ENCODE results near the gene SNX11. TPM values are rescaled to one million over a fixed set of nuclear protein-coding genes. Genes with fewer than 3 reads are reported as not detected.

The SNX11 gene
- total RNA-seq, 1 experiment from 2014 or later, result 17.4 TPM

DNA sequence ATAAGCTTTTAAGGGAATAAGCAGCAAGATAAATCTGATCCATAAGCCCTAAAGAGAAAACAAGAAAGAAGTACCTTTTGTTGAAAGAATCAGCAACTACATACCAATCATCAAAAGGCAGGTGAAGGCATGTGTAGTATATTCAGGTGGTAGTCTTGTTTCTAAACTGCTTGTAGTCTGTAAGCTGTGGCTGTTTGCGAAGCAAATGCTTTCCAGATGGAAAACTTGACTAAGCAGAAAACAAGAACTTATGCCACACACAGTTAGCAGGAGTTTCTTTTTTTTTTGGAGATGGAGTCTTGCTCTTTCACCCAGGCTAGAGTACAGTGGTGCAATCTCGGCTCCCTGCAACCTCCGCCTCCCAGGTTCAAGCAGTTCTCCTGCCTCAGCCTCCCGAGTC lies 12.0 kb upstream of the SNX11 start:
- no peak for DNase-seq (ENCODE audit: low spot score)

DNA sequence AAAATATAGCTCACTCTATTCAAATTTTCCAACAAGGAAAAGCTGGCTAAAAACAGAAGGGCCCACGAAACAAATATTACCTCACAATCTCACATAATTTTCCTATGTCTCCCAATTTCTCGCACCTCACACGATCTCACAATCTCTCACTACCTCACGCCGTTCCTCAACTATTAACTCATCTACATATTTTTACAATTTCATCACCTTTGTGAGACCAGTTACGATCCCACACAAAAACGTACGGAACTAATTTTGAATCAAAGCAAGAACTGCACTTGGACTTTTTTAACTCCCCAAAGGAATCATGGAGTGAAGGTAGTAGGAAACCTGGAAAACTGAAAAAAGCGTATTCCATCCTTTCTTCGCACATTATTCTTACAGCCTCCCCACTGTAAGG lies 7.4 kb upstream of the SNX11 start:
- DNase-seq (ENCODE audit: low spot score), result no peak

DNA sequence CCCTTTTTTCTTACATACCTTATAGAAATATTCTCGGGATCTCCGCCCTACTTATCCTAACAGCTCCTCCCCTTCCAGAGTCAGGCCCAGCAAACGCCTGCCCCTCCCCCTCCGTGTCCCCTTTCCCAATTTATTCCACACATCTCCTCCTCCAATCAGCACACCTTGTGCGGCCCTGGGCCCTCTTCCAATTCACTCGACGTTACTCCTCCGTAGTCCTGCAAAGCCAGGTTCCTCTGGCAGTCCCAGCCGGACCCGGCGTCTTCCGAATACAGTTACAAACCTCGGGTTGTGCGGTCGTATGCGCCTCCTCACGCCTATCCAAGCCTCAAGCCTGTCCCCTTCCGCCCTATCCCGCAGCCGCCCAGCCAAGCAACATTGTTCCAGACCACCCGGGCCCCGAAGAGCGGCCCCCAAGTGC lies 7.0 kb upstream of the SNX11 start:
- peak; percentile 53 for DNase-seq (ENCODE audit: low spot score)

DNA sequence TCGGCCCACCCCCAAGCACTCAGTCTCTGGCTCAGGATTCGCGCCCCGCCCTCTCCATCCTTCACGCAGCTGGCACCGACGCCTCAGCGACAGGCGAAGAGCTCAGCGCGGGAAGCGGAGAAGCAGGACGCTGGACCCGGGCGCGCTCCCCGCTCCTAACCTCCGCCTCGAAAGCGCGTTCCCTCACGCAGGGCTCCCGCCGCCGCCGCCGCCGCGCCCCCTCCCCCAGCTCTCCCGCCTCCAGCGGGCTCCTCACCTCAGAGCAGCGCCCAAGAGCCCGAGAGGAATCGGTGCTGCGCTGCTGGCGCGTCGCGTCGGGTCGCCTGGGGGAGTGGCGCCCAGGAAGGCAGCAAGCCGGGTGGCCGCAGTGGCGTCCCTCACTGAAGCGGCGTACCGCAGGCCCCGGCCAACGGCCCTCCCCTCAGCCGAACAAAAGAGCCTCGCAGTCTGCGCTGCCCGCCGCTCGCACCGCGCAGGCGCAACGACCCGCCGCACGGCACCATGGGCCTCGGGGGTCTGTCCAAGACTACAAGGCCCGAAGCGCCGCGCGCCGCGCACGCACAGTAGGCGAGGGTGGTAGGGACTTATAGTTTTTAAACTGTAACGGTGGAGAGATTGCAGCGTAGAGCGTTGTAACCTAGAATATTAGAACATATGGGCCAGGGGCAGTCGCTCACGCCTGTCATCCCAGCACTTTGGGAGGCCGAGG lies 6.4 kb upstream of the SNX11 start, which contains the start of gene CBX1:
Gene CBX1 (minus strand): TSS at position 467 of the 709 bp plus-strand sequence. CDS start 24,474 bp downstream, outside the sequence.
- peak; percentile 94 for DNase-seq (ENCODE audit: low spot score)

DNA sequence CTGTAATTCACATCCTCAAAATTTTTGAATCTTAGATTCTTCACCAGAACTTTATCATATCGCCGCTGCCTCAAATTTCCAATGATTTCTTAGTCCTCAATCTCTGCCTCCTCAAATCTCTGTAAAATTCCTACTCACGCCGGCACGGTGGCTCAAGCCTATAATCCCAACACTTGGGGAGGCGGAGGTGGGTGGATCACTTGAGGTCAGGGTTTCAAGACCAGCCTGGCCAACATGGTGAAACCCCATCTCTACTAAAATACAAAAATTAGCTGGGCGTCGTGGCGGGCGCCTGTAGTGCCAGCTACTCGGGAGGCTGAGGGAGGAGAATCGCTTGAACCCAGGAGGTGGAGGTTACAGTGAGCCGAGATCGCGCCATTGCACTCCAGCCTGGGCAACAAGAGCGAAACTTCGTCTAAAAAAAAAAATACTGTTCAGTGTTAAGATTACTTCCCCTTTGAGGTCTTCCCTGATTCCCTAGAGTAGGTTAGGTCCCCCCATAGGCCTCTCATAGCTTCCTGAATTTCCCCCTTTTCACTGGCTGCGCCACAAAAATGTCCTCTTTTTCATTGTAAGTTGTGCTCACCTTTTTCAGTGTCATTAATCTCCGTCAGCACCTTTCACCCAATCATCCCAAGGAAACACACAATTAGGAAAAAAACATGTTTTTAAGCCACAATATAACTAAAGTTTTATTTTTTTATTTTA lies 5.4 kb upstream of the SNX11 start:
- no peak for DNase-seq (ENCODE audit: low spot score)

DNA sequence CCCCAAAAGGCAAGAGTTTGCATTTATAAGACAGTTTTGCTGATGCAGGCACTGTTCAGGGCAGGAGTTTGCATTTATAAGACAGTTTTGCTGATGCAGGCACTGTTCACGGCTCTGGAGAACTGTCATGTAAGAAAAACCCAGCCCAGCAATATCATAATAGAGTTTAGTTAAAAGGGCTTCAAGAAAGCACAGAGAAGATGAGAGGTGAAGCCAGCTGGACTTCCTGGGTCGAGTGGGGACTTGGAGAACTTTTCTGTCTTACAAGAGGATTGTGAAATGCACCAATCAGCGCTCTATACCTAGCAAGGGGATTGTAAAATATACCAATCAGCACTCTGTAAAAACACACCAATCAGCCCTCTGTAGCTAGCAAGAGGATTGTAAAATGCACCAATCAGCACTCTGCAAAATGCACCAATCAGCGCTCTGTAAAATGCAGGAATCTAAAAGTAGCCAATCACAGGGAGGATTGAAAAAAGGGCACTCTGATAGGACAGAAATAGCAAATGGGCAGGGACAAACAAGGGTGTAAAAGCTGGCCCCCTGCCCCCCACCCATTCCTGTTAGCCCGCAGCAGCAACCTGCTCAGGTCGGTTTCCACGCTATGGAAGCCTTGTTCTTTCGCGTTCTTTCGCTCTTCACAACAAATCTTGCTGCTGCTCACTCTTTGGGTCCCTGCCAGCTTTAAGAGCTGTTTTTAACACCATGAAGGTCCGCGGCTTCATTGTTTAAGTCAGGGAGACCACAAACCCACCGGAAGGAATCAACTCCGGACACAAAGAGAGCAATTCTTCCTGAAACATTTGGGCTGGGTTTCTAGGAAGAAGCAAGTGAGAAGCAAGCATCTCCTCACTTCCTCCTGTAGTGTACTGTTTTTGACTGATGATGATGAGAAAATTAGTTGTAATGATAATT lies 4.5 kb upstream of the SNX11 start:
- DNase-seq (ENCODE audit: low spot score), result no peak

DNA sequence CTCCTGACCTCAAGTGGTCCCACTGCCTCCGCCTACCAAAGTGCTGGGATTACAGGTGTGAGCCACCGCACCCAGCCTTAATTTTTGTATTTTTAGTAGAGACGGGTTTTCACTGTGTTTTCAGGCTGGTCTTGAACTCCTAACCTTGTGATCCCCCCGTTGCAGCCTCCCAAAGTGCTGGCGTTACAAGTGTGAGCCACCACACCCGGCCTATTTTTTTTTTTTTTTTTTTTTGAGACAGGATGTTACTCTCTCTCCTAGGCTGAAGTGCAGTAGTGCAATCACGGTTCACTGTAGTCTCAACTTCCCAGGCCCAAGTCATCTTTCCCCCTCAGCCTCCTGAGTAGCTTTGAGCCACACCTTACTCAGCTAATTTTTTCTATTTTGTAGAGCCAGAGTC lies 3.1 kb upstream of the SNX11 start:
- DNase-seq (ENCODE audit: low spot score), result no peak

DNA sequence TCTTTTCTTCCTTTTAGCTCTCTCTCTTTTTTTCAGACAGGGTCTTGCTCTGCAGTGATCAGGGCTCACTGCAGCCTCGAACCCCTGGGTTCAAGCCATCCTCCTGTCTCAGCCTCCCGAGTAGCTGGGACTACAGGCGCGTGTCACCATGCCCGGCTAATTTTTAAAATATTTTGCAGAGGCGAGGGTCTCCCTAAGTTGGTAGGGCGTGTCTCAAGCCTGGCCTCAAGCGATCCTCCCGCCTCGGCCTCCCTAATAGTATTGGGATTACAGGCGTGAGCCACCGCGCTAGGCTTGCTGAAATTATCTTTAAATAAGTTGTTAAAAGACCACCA lies 797 bp upstream of the SNX11 start:
- DNase-seq (ENCODE audit: low spot score), result no peak

DNA sequence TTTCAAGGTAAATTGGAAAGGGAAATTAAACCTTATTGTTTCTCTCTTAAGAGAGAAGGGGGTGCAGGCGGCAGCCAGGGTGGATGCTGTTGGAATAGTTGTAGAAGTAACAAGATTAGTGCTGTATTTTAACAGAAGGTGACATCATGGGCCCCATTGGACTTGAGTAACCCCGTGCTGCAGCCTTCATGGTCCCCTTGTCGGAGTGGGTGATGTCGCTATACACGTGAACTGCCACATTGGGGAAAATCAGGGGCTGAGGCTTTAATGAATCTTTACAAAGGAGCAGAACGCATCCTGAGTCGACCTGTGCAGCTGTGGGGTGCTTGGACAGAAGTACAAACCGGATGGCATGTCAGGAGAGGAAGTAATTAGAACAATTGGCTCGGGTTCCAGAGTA lies 3.2 kb downstream of the SNX11 start:
- DNase-seq (ENCODE audit: low spot score), result no peak

DNA sequence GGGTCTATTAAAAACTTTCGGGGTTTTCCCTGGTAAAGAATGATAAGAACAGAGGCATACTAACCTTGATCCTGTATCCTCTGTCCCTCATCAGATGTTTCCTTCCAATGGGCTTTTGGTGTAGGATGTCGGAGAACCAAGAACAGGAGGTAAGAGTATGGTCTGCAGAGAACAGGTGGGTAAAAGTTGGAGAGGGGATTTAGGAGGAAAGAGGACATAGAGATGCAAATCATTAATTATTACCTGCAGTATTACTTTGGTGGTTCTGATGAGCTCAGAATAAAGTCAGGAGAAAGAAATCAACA lies 4.3 kb downstream of the SNX11 start:
- DNase-seq (ENCODE audit: low spot score), result no peak

DNA sequence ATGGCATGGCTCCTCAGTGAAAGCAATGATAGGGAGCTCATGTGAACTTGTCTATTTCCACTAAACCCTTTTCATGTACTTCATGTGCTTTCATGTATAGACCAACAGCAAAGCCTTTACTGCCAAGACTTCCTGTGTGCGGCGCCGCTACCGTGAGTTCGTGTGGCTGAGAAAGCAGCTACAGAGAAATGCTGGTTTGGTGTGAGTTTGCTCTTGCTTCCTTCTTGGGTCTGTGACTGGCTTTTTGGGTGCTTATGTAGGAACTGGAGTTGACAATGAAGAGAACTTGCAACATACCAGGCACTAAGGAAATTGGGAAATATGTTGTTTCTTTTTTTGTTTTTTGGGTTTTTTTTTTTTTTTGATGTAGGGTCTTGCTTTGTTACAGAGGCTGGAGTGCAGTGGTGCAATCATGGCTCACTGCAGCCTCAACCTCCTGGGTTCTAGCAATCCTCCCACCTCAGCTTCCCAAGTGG lies 5.7 kb downstream of the SNX11 start:
- no peak for DNase-seq (ENCODE audit: low spot score)

DNA sequence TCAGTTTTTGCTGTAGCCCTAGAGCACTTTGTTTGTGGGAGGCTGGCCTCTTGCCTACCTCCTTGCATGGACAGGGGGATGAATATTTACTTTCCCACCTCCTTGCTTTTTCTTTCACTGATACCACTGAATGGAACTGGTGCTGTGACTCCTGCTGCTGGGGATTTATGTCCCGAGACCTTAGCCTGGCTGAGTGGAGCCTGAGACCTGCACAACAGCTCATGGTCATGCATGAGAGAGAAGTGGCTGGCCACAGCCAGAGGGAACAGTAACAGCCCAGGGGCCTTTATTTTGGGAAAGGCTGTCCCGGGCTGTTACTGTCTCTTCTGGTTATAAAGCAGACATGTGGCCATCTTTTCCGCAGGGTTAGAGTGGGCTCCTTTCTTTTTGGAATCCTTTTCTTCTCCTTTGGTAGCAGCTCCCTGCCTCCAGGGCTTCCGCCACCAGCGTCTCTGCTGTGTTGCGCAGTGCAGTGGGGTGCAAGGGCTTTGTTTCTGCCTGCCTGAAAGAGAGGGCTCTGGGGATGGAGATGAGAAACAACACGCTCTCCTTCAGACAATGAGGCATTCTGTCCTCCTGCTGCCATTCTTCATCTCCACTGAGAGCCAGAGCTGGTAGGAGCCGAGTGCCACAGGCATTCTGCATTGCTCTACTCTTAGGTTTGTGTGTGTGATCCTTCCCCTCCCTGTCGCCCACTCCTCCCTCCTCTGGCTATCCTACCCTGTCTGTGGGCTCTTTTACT lies 14.5 kb downstream of the SNX11 start:
- no peak for DNase-seq (ENCODE audit: low spot score)

DNA sequence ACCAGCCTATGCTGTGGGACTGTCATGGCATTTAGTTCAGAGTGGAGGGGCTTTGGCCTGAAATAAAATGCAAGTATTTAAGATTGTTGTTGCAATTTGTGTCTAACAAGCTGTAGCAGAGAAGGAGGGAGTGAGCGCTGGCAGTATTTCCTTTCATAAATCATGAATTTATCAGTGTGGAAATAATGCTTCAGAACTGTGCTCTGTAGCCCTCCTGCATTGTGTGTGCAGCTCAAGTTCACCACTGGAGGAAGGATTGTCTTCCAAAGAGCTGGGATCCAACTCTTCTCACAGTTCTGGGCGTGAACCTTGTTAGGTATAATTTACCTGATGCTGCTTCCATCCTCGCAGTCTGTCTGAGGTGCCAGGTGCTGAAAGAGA lies 15.1 kb downstream of the SNX11 start:
- no peak for DNase-seq (ENCODE audit: low spot score)

DNA sequence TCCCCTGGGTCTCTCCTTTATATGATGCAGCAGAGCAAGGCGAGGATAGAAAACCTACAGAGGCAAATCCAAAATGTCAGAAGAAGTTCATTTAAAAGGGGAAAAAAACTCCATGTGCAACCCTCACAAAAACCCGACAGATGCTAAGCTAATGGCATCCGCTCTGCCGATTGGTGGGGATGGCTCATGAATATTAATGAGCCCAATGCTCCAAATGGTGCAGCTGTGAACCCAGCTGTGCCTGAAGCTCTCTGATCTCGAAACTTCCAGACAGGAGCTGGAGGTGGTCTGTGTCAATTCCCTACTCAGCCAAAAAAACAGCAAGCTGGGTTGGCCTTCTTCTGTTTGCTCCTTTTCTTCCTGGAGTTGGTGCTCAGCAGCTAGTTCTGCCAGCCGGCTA lies 15.5 kb downstream of the SNX11 start:
- no peak for DNase-seq (ENCODE audit: low spot score)

DNA sequence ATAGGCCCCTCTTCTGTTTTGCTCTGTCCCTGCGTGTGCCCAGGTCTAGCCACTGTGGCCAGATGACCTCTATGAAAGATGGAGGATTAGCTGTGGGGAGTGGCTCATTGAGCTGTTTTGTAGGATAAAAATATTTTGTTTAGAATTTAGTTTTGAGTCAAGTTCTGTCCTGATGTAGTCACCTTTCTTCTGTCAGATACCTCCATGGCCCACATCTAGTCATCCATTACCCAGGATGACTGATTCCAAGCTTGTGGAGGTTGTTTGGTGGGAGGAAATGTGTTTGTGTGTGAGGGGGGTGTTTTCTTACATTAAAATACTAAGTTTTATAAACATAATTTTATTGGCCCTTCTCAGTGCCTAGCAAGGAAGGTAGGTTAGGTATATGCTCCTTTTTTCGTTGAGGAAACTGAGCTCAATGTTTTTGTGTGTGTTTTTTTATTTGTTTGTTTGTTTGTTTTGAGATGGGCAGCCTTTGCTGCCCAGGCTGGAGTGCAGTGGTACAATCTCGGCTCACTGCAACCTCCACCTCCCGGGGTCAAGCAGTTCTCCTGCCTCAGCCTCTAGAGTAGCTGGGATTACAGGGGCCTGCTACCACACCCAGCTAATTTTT lies 16.3 kb downstream of the SNX11 start:
- no peak for DNase-seq (ENCODE audit: low spot score)

DNA sequence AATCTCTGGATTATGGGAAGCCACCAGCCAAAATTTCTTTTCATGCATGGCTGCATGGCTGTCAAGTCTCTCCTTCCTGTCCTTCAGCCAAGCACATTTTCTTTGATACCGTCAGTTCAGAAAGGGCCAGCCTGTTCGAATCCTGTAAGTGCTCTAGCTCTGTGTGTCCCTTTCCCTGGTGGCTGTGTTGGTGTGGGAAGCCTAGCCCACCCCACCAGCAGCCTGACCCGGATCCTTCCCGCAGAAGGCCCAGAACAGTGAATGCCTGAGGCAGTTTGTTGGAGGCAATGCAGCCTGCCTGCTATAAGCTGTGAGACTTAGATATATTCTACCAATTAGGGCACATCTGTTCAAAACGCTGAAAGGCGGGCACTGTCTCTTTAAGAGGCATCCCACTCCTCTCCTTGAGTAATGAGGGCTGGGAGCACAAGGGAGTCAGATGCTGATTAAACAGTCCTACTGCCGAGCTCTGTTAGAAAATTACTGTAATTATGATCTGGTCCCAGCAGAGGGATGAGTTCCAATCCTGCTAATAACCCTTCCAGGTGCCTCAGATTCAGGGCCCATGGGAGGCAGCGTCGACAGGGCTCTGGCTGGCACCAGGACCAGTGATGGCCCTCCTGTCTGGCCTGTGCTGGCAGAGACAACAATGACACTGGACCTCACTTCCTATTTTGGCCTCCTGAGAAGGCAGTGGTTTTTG lies 18.4 kb downstream of the SNX11 start:
- no peak for DNase-seq (ENCODE audit: low spot score)

DNA sequence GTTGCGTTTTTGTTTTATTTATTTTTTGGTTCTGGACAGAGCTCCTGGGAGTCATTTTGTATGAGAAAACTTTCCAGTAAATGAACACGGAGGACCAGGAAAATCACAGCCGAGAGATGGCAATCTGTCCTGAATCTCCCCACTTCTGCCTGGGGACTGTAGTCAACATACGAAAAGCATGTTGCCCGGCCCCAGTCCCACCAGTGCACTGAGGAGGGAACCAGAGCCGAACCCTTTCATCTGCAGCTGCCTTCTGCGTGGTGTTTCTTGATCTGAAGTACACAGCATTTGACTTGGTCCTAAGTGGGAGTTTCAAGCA lies 18.9 kb downstream of the SNX11 start:
- DNase-seq (ENCODE audit: low spot score), result no peak

DNA sequence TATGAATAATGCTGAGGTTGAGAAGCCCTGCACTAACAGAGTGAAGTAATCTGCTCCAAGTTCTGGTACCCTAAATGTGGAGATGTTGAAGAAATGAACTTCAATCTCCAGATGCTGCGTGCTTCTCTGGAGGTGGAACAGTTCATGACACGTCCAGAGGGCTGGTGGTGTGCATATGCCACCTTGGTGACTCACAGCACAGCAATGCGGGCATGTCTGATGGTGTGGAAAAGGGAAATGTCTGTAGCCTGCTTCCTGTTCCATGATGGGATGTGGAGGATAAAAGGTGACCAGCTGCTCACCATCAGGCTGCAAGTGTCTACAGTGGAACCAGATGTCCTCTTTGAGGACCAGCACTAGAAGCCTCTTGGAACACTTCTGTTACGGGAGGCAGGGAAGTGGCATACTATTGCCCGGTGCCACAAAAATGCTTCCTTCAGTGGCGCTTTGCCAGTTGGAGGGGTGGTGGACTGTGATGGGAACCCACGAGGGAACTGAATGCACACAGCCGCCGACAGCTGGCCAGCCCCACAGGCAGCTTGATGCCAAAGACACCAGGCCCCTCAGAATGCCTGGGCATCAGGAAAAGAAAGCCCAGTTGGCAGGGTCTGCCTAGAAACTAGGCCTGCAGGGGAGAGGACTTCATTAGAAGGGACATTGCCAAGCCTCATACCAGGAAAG lies 19.9 kb downstream of the SNX11 start:
- DNase-seq (ENCODE audit: low spot score), result peak; percentile 74

DNA sequence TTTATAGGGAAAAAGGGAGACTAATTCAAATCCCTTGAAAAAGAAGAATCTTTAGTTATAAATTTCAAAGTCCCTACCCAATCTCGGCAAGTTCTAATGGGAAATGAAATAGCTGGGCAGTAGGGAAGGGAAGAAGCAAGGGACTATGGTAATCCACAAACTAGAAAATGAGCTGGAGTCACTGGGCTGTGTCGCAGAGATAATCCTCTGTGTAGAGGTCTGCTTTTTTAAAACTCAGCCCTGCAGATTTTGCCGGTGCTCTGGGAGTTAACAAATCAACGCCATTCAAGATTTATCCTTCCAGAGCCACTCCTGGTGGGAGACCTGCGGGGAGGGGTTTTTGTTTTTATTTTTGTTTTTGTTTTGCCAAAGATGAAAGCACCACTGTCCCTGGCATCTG lies 20.8 kb downstream of the SNX11 start:
- no peak for DNase-seq (ENCODE audit: low spot score)

DNA sequence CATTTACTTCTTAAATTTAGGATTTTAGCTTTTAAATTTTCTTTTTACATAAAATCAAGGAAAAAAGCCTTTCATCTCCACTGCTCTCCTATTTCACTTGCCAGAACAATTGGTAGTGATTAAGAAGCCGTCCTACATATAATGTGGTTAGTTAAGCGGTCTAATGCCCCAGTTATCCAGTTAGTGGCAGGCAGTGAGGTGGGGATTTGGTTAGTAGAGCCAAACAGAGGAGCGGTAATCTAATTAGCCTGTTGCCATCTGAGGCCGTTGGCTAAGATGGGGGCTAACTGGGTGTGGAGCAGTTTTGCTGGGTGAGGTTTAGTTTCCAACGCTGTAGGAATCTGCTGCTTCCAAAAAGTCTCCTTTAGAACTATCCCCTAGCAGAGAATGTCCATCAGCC lies 22.4 kb downstream of the SNX11 start:
- DNase-seq (ENCODE audit: low spot score), result no peak
